ENCODE measurements around the gene CD320.
"Not testable (repeated sequence)": the region's sequence is repeated elsewhere in the genome, so short reads cannot be mapped to it uniquely, and the experiment has no call there.

The CD320 gene

DNA sequence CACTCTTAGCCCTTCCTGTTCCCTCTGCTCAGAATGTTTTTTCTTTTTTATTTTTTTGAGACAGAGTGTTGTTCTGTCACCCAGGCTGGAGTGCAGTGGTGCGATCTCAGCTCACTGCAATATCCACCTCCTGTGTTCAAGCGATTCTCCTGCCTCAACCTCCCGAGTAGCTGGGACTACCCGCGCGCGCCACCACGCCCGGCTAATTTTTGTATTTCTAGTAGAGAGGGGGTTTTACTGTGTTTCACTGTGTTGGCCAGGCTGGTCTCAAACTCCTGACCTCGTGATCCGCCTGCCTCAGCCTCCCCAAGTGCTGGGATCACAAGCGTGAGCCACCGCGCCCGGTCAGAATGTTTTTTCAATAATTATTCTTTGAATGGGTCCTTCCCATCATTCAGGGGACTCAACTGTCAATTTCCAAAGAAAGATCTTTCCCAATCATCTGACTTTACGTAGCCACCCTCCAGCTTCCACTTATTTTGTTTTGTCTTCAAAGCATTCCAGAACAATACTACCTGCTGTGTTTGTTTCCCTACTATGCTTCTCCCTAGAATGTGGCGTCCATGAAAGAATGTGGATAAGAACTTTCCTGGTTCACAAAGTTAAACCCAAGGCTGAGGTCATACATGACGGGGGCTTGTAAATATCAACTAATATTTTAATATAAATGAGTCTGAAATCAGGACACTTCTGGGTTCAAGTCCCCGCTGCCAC lies 11.8 kb upstream of the CD320 start:
- Histone ChIP-seq H4K12ac (ENCODE audit: low read depth, low read length) (no peak overlapping the region), H2BK12ac (ENCODE audit: low read length) (no peak overlapping the region), H3K27ac (ENCODE audit: low read depth, low read length) (no peak overlapping the region), H2AK5ac (ENCODE audit: low read length) (no peak overlapping the region), H2AFZ (ENCODE audit: insufficient read depth, low read length, poor library complexity) (no peak overlapping the region), H3K18ac (ENCODE audit: low read length) (no peak overlapping the region), H3K4me3 (ENCODE audit: low read depth, low read length) (no peak overlapping the region), H2BK5ac (ENCODE audit: low read depth, low read length, poor library complexity) (no peak overlapping the region), H3K9ac (ENCODE audit: low read length) (no peak overlapping the region), H3K23ac (ENCODE audit: low read length) (no peak overlapping the region), H3K79me2 (ENCODE audit: control insufficient read depth, insufficient read depth, low read length, poor library complexity) (peaks cover 18% of the 10 kb centered on the region), H3K4me1 (ENCODE audit: control insufficient read depth in 1 of 2, insufficient read depth in 2 of 2, low read length in 2 of 2) (peaks cover 8 to 9% of the 10 kb centered on the region in 2 experiments), H3K4me2 (ENCODE audit: low read length) (peak overlapping the region; percentile 95), H3K79me1 (ENCODE audit: low read length) (peaks cover 10% of the 10 kb centered on the region), H3K9me3 (ENCODE audit: insufficient read depth, low read depth, low read length) (no peaks in the 10 kb centered on the region), H4K91ac (ENCODE audit: low read depth, low read length) (no peak overlapping the region), H3K14ac (ENCODE audit: low read length) (no peak overlapping the region), H2BK120ac (ENCODE audit: insufficient read depth, low read length, poor library complexity) (no peak overlapping the region), H3K4ac (ENCODE audit: low read depth, low read length) (peak overlapping the region; percentile 59), H3K27me3 (ENCODE audit: insufficient read depth, low read length) (no peaks in the 10 kb centered on the region), H4K8ac (ENCODE audit: low read depth, low read length) (no peak overlapping the region), H3K36me3 (ENCODE audit: control insufficient read depth in 1 of 2, insufficient read depth in 2 of 2, low read length in 2 of 2) (peaks cover 35 to 37% of the 10 kb centered on the region in 2 experiments)
- no CpG with 5 or more reads among the region's 19 CpGs for WGBS (ENCODE audit: extremely low coverage, insufficient coverage, insufficient read length)
- DNase-seq, result no peak

DNA sequence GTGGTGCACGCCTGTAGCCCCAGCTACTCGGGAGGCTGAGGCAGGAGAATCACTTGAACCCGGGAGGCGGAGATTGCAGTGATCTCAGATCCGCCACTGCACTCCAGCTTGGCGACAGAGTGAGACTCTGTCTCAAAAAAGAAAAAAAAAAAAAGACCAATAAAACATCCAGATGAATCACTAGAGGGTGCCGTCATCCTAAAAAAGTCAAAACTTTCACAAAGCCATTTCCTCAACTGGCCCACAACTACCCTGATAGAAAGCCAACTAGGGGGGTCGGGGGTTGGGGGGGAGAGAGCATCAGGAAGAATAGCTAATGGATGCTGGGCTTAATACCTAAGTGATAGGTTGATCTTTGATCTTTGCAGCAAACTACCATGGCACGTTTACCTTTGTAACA lies 10.7 kb upstream of the CD320 start:
- peaks cover 18% of the 10 kb centered on the region for H3K79me2 ChIP-seq (ENCODE audit: control insufficient read depth, insufficient read depth, low read length, poor library complexity)
- H3K4ac ChIP-seq (ENCODE audit: low read depth, low read length); H3K14ac ChIP-seq (ENCODE audit: low read length); DNase-seq; H4K91ac ChIP-seq (ENCODE audit: low read depth, low read length); H2BK12ac ChIP-seq (ENCODE audit: low read length); H3K4me1 ChIP-seq (ENCODE audit: control insufficient read depth in 1 of 2, insufficient read depth in 2 of 2, low read length in 2 of 2); H3K23ac ChIP-seq (ENCODE audit: low read length); H2AFZ ChIP-seq (ENCODE audit: insufficient read depth, low read length, poor library complexity); H2AK5ac ChIP-seq (ENCODE audit: low read length); H3K27me3 ChIP-seq (ENCODE audit: insufficient read depth, low read length); H3K9me3 ChIP-seq (ENCODE audit: insufficient read depth, low read depth, low read length); H3K18ac ChIP-seq (ENCODE audit: low read length); H4K12ac ChIP-seq (ENCODE audit: low read depth, low read length); H3K9ac ChIP-seq (ENCODE audit: low read length); H2BK5ac ChIP-seq (ENCODE audit: low read depth, low read length, poor library complexity); H4K8ac ChIP-seq (ENCODE audit: low read depth, low read length); H2BK120ac ChIP-seq (ENCODE audit: insufficient read depth, low read length, poor library complexity); H3K4me3 ChIP-seq (ENCODE audit: low read depth, low read length); H3K27ac ChIP-seq (ENCODE audit: low read depth, low read length); H3K4me2 ChIP-seq (ENCODE audit: low read length): not testable (repeated sequence)
- H3K36me3 ChIP-seq (ENCODE audit: control insufficient read depth in 1 of 2, insufficient read depth in 2 of 2, low read length in 2 of 2), result peaks cover 31 to 34% of the 10 kb centered on the region in 2 experiments
- peaks cover 10% of the 10 kb centered on the region for H3K79me1 ChIP-seq (ENCODE audit: low read length)
- WGBS (ENCODE audit: extremely low coverage, insufficient coverage, insufficient read length), result no CpG with 5 or more reads among the region's 9 CpGs

DNA sequence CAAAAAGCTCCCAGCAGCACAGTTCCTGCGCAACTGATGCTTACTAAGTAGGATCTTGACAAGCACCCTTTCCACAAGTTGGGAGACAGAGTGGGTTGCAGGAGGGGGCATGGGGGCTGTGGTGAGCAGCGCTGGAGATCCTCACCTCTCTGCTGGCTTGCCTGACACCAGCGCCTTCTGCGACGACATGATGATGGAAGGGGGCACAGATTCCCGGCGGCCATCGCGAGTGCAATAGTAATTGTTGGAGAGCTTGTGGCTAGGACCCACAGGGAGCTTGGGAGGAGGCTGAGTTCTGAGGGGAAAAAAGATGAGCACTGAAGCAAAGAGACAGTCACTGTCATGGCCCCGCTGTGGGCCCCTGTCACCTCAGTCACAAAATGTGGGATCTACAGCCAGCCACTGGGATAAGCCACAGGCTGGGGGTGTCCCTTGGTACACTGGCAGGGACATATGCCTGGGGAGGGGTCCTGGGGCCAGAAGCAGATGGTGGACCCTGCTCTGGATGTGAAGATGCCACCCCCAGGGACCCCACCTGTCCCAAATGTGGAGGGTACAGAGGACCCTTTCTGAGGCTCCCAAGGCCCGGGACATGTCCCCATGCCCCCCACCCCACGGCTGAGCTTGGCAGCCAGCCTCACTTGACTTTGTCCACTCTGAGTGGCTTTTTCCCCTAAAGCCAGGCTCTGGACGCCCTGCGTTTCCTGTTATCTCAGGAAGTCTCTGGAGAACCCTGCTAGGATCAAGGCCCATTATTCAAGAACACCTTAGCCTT lies 8.4 kb upstream of the CD320 start:
- Histone ChIP-seq H3K79me2 (ENCODE audit: control insufficient read depth, insufficient read depth, low read length, poor library complexity) (peaks cover 8% of the 10 kb centered on the region), H3K4me3 (ENCODE audit: low read depth, low read length) (no peak overlapping the region), H4K12ac (ENCODE audit: low read depth, low read length) (no peak overlapping the region), H3K4me2 (ENCODE audit: low read length) (no peak overlapping the region), H2BK12ac (ENCODE audit: low read length) (no peak overlapping the region), H3K4me1 (ENCODE audit: control insufficient read depth in 1 of 2, insufficient read depth in 2 of 2, low read length in 2 of 2) (peaks cover 0 to 3% of the 10 kb centered on the region in 2 experiments), H4K91ac (ENCODE audit: low read depth, low read length) (no peak overlapping the region), H3K27ac (ENCODE audit: low read depth, low read length) (no peak overlapping the region), H4K8ac (ENCODE audit: low read depth, low read length) (no peak overlapping the region), H3K9me3 (ENCODE audit: insufficient read depth, low read depth, low read length) (no peaks in the 10 kb centered on the region), H3K18ac (ENCODE audit: low read length) (no peak overlapping the region), H3K27me3 (ENCODE audit: insufficient read depth, low read length) (no peaks in the 10 kb centered on the region), H3K23ac (ENCODE audit: low read length) (no peak overlapping the region), H3K14ac (ENCODE audit: low read length) (no peak overlapping the region), H2BK120ac (ENCODE audit: insufficient read depth, low read length, poor library complexity) (no peak overlapping the region), H3K36me3 (ENCODE audit: control insufficient read depth in 1 of 2, insufficient read depth in 2 of 2, low read length in 2 of 2) (peaks cover 28 to 34% of the 10 kb centered on the region in 2 experiments), H2BK5ac (ENCODE audit: low read depth, low read length, poor library complexity) (no peak overlapping the region), H2AFZ (ENCODE audit: insufficient read depth, low read length, poor library complexity) (no peak overlapping the region), H3K79me1 (ENCODE audit: low read length) (peaks cover 7% of the 10 kb centered on the region), H3K4ac (ENCODE audit: low read depth, low read length) (no peak overlapping the region), H2AK5ac (ENCODE audit: low read length) (no peak overlapping the region), H3K9ac (ENCODE audit: low read length) (no peak overlapping the region)
- no peak for DNase-seq
- no CpG with 5 or more reads among the region's 14 CpGs for WGBS (ENCODE audit: extremely low coverage, insufficient coverage, insufficient read length)

DNA sequence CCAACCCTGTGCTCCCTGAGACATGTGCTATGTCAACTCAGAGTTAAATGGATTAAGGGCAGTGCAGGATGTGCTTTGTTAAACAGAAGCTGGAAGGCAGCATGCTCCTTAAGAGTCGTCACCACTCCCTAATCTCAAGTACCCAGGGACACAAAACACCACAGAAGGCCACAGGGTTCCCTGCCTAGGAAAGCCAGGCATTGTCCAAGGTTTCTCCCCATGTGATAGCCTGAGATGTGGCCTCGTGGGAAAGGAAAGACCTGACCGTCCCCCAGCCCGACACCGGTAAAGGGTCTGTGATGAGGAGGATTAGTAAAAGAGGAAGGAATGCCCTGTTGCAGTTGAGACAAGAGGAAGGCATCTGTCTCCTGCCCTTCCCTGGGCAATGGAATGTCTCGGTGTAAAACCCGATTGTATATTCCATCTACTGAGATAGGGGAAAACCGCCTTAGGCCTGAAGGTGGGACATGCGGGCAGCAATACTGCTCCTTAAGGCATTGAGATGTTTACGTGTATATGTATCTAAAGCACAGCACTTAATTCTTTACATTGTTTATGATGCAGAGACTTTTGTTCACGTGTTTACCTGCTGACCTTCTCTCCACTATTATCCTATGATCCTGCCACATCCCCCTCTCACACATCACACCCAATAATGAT lies 7.0 kb upstream of the CD320 start:
- not testable (repeated sequence) for H3K9me3 ChIP-seq (ENCODE audit: insufficient read depth, low read depth, low read length); H3K4me3 ChIP-seq (ENCODE audit: low read depth, low read length); H4K8ac ChIP-seq (ENCODE audit: low read depth, low read length); H2AK5ac ChIP-seq (ENCODE audit: low read length); H3K23ac ChIP-seq (ENCODE audit: low read length); H4K12ac ChIP-seq (ENCODE audit: low read depth, low read length); H2BK5ac ChIP-seq (ENCODE audit: low read depth, low read length, poor library complexity); H4K91ac ChIP-seq (ENCODE audit: low read depth, low read length); H3K4me1 ChIP-seq (ENCODE audit: control insufficient read depth in 1 of 2, insufficient read depth in 2 of 2, low read length in 2 of 2); H3K79me2 ChIP-seq (ENCODE audit: control insufficient read depth, insufficient read depth, low read length, poor library complexity); H3K14ac ChIP-seq (ENCODE audit: low read length); H3K4ac ChIP-seq (ENCODE audit: low read depth, low read length); H2BK12ac ChIP-seq (ENCODE audit: low read length); H3K27me3 ChIP-seq (ENCODE audit: insufficient read depth, low read length); H2AFZ ChIP-seq (ENCODE audit: insufficient read depth, low read length, poor library complexity); H3K79me1 ChIP-seq (ENCODE audit: low read length); H2BK120ac ChIP-seq (ENCODE audit: insufficient read depth, low read length, poor library complexity); H3K18ac ChIP-seq (ENCODE audit: low read length); H3K27ac ChIP-seq (ENCODE audit: low read depth, low read length); H3K4me2 ChIP-seq (ENCODE audit: low read length); H3K9ac ChIP-seq (ENCODE audit: low read length)
- DNase-seq, result peak; percentile 93 to 97
- H3K36me3 ChIP-seq (ENCODE audit: control insufficient read depth in 1 of 2, insufficient read depth in 2 of 2, low read length in 2 of 2), result peaks cover 39 to 45% of the 10 kb centered on the region in 2 experiments
- WGBS (ENCODE audit: extremely low coverage, insufficient coverage, insufficient read length), result no CpG with 5 or more reads among the region's 11 CpGs

Data from trophoblast cell (in vitro differentiated cells and primary cell).